Liver (tissue), 9 donors: Measurements from ENCODE around the gene PDLIM1. TPM values are rescaled to one million over a fixed set of nuclear protein-coding genes. Genes with fewer than 3 reads are reported as not detected.

Experiments
- DNase-seq: peaks from one replicate; pipeline ENCODE4 v3.0.0-alpha.2; 2017; ENCODE audit warnings: low spot score
- H3K27ac ChIP-seq, 2 donors: one replicate each; pipeline ENCODE4 v1.7.0; 2013; ENCODE audit warnings: inconsistent platforms in 2 of 2, low read length in 2 of 2, control low read depth in 1 of 2, low read depth in 1 of 2, mild to moderate bottlenecking in 1 of 2
- H3K27me3 ChIP-seq, 4 donors: one replicate each; pipeline versions ENCODE4 v1.6.1 to v1.7.0; 2013; ENCODE audit warnings: low read length in 3 of 4, inconsistent platforms in 1 of 4, mild to moderate bottlenecking in 1 of 4, moderate library complexity in 1 of 4; ENCODE audit not compliant: control insufficient read depth in 4 of 4, insufficient read depth in 4 of 4
- H3K36me3 ChIP-seq, 4 donors: one replicate each; pipeline versions ENCODE4 v1.6.1 to v1.7.0; 2013; ENCODE audit warnings: low read length in 3 of 4, mild to moderate bottlenecking in 3 of 4, low read depth in 1 of 4, moderate library complexity in 1 of 4; ENCODE audit not compliant: control insufficient read depth in 4 of 4, insufficient read depth in 3 of 4
- H3K4me1 ChIP-seq, 4 donors: one replicate each; pipeline versions ENCODE4 v1.6.1 to v1.7.0; 2013; ENCODE audit warnings: low read length in 3 of 4, mild to moderate bottlenecking in 3 of 4, moderate library complexity in 1 of 4; ENCODE audit not compliant: control insufficient read depth in 4 of 4, insufficient read depth in 4 of 4
- H3K4me3 ChIP-seq, 3 donors: one replicate each; pipeline versions ENCODE4 v1.6.1 to v1.7.0; 2013; ENCODE audit warnings: low read length in 3 of 3, control low read depth in 1 of 3, low read depth in 1 of 3, mild to moderate bottlenecking in 1 of 3
- H3K9ac ChIP-seq, 2 donors: one replicate each; pipeline ENCODE4 v1.7.0; 2013; ENCODE audit warnings: low read length in 2 of 2, mild to moderate bottlenecking in 2 of 2, moderate library complexity in 2 of 2, control low read depth in 1 of 2, low read depth in 1 of 2
- H3K9me3 ChIP-seq, 4 donors: one replicate each; pipeline versions ENCODE4 v1.6.1 to v1.7.0; 2013; ENCODE audit warnings: low read length in 3 of 4; ENCODE audit not compliant: control insufficient read depth in 4 of 4
- ATF3 ChIP-seq: IDR thresholded peaks from 2 replicates; pipeline ENCODE4 v1.6.1; 2016; ENCODE audit warnings: antibody characterized with exemption
- CTCF ChIP-seq: fragments of 150-350 bp; IDR thresholded peaks from 2 replicates; pipeline ENCODE4 v1.5.1; 2017; ENCODE audit warnings: improper control_type of control experiment, low read depth, low read length; ENCODE audit not compliant: missing input control
- FOXA1 ChIP-seq: IDR thresholded peaks from 2 replicates; pipeline ENCODE4 v1.6.1; 2016; ENCODE audit warnings: antibody characterized with exemption
- FOXA2 ChIP-seq: IDR thresholded peaks from 2 replicates; pipeline ENCODE4 v1.6.1; 2016; ENCODE audit warnings: antibody characterized with exemption
- GABPA ChIP-seq, 2 donors: IDR thresholded peaks in 1 of 2; conservative IDR thresholded peaks in 1 of 2; 2 replicates each; pipeline ENCODE4 v1.6.1; 2016; ENCODE audit warnings: antibody characterized with exemption in 2 of 2, mild to moderate bottlenecking in 1 of 2, moderate library complexity in 1 of 2
- HNF4A ChIP-seq, 2 donors: conservative IDR thresholded peaks; 2 replicates each; pipeline ENCODE4 v1.6.1; 2016; ENCODE audit warnings: antibody characterized with exemption in 2 of 2, mild to moderate bottlenecking in 2 of 2
- HNF4G ChIP-seq: IDR thresholded peaks from 2 replicates; pipeline ENCODE4 v1.6.1; 2016; ENCODE audit warnings: antibody characterized with exemption
- JUND ChIP-seq, 2 donors: IDR thresholded peaks; 2 replicates each; pipeline ENCODE4 v1.6.1; 2016; ENCODE audit warnings: antibody characterized with exemption in 2 of 2
- MAX ChIP-seq: IDR thresholded peaks from 2 replicates; pipeline ENCODE4 v1.6.1; 2016; ENCODE audit warnings: antibody characterized with exemption
- NR2F2 ChIP-seq: IDR thresholded peaks from 2 replicates; pipeline ENCODE4 v1.6.1; 2016; ENCODE audit warnings: antibody characterized with exemption
- RAD21 ChIP-seq, 2 donors: IDR thresholded peaks; 2 replicates each; pipeline ENCODE4 v1.6.1; 2016; ENCODE audit warnings: antibody characterized with exemption in 2 of 2, mild to moderate bottlenecking in 2 of 2
- RXRA ChIP-seq, 2 donors: IDR thresholded peaks; 2 replicates each; pipeline ENCODE4 v1.6.1; 2017 to 2018; ENCODE audit warnings: antibody characterized with exemption in 2 of 2, mild to moderate bottlenecking in 1 of 2
- SP1 ChIP-seq: IDR thresholded peaks from 2 replicates; pipeline ENCODE4 v1.6.1; 2018; ENCODE audit warnings: antibody characterized with exemption, mild to moderate bottlenecking
- TAF1 ChIP-seq: conservative IDR thresholded peaks from 2 replicates; pipeline ENCODE4 v1.6.1; 2016; ENCODE audit warnings: antibody characterized with exemption, mild to moderate bottlenecking
- YY1 ChIP-seq: IDR thresholded peaks from 2 replicates; pipeline ENCODE4 v1.6.1; 2016; ENCODE audit warnings: antibody characterized with exemption, mild to moderate bottlenecking
- ZBTB33 ChIP-seq: IDR thresholded peaks from 2 replicates; pipeline ENCODE4 v1.6.1; 2016; ENCODE audit warnings: antibody characterized with exemption
- WGBS: extraction: QIAGEN DNeasy Blood & Tissue Kit; methylation state at CpG from one replicate; pipeline ENCODE4 v1.1.7; 2013; 5-methylcytosine and 5-hydroxymethylcytosine counted together
- polyA plus RNA-seq, 2 donors: library from polyadenylated mRNA; stranded (reverse) in 1 of 2; unstranded in 1 of 2; fragments of 200-250 nt in 1 of 2; fragments of >200 nt in 1 of 2; fragmentation: Nextera tagmentation in 1 of 2; extraction: Ambion mirVana in 1 of 2; gene quantifications; one replicate each; pipeline versions ENCODE4 v1.2.1 to v1.2.3, GENCODE V29; 2013 to 2015
- total RNA-seq, 2 donors: library from RNA; depleted of rRNA; stranded (reverse); fragments of >200 nt; gene quantifications; one replicate each; pipeline ENCODE4 v1.2.3, GENCODE V29; 2014
- donor health status: healthy.
- donor health status: healthy.
- donor health status: healthy.
- donor health status: healthy.
- donor health status: healthy.

PDLIM1 gene
- total and polyA plus RNA-seq, 4 donors, result 16.8 to 73.4 (median 44.5) TPM

GRCh38 chr10:95289003-95289920 is 1.5 kb downstream of the PDLIM1 start:
- H3K36me3 ChIP-seq, result no peaks in the 10 kb centered on the region
- H3K9me3 ChIP-seq, result no peaks in the 10 kb centered on the region
- H3K4me1 ChIP-seq, result peaks cover 1 to 26% (median 13%) of the 10 kb centered on the region in 4 donors
- H3K9ac ChIP-seq, result peak overlapping the region; percentile 40 to 96
- peak overlapping the region; percentile 92 to 93 for H3K27ac ChIP-seq
- peak overlapping the region; percentile 68 to 83 (median 80) for H3K4me3 ChIP-seq
- no peak for TF ChIP-seq JUND (IDR thresholded peaks at IDR 0.05)
- TF ChIP-seq ZBTB33, result no peak
- peak; percentile 25 for TF ChIP-seq CTCF
- no peak for TF ChIP-seq RXRA (IDR thresholded peaks at IDR 0.05)
- no peak for TF ChIP-seq HNF4A (conservative IDR thresholded peaks at IDR 0.05)
- no peak for TF ChIP-seq TAF1
- TF ChIP-seq NR2F2, result no peak
- no peak for TF ChIP-seq MAX
- TF ChIP-seq SP1, result no peak
- TF ChIP-seq HNF4G, result no peak
- no peak for TF ChIP-seq YY1
- TF ChIP-seq RAD21 (IDR thresholded peaks at IDR 0.05), result peak; percentile 15 to 57
- TF ChIP-seq ATF3, result no peak
- TF ChIP-seq FOXA2, result no peak
- TF ChIP-seq GABPA (IDR thresholded peaks at IDR 0.05 in 1 of 2, conservative IDR thresholded peaks at IDR 0.05 in 1 of 2), result no peak
- TF ChIP-seq FOXA1, result no peak
- WGBS, result 45% methylated on average over 12 of the region's 12 CpGs
- no peak for DNase-seq
- no peaks in the 10 kb centered on the region for H3K27me3 ChIP-seq

DNA sequence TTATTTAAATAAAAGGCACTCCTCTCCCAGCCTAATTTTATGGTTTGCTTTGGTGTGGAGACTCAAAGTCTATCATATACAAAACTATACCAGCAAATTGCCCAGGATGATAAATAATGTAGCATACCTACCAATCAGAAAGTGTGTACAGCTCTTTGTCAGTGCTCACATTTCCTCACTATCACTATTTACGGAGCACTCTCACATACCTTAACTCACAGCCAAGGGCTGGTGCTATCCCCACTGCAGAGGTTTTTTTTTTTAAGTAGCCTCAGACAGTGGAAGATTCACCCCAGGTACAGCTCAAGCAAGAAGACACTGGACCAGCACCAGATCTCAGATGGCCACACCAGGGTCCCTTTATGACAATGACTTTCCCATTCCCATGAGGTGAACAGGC is 2.5 kb downstream of the PDLIM1 start:
- Histone ChIP-seq H3K9ac (peak overlapping the region in 1 of 2 donors; percentile 16), H3K36me3 (no peaks in the 10 kb centered on the region), H3K4me3 (peak overlapping the region in 1 of 3 donors; percentile 6), H3K27ac (no peak overlapping the region), H3K9me3 (no peaks in the 10 kb centered on the region), H3K4me1 (peaks cover 1 to 26% (median 13%) of the 10 kb centered on the region in 4 donors), H3K27me3 (no peaks in the 10 kb centered on the region)
- 68% methylated on average over 1 of the region's 1 CpG for WGBS
- DNase-seq, result no peak
- no peak for TF ChIP-seq GABPA (IDR thresholded peaks at IDR 0.05 in 1 of 2, conservative IDR thresholded peaks at IDR 0.05 in 1 of 2)
- no peak for TF ChIP-seq YY1
- TF ChIP-seq HNF4G, result no peak
